Cardiac septum (tissue), 1 donor: ENCODE measurements around the gene EPAS1. TPM values are rescaled to one million over a fixed set of nuclear protein-coding genes. Genes with fewer than 3 reads are reported as not detected.

Source experiments
- DNase-seq: peaks from one replicate; pipeline ENCODE4 v3.0.0-alpha.2; 2020; ENCODE audit warnings: low spot score
- intact Hi-C: fragments of 100-400 bp; cut with DNase I; formaldehyde crosslinking; loops from one replicate; pipeline ENCODE4 v1.14.0; 2022
- total RNA-seq: library from RNA; stranded (reverse); fragmentation: NEBNext Ultra II Directional; extraction: Animal tissue kit (Norgen Biotek cat#: 25700); gene quantifications from one replicate; pipeline ENCODE4 v1.2.1, GENCODE V29; 2021
- donor health status: DM: no; HTN: no; CAD: no.

The EPAS1 gene
- total RNA-seq, 1 donor from 2014 or later = 139 TPM

GRCh38 chr2:46409756-46410155 lies 112.5 kb downstream of the EPAS1 start:
- DNase-seq = no peak
- intact Hi-C loops = no loop called here

DNA sequence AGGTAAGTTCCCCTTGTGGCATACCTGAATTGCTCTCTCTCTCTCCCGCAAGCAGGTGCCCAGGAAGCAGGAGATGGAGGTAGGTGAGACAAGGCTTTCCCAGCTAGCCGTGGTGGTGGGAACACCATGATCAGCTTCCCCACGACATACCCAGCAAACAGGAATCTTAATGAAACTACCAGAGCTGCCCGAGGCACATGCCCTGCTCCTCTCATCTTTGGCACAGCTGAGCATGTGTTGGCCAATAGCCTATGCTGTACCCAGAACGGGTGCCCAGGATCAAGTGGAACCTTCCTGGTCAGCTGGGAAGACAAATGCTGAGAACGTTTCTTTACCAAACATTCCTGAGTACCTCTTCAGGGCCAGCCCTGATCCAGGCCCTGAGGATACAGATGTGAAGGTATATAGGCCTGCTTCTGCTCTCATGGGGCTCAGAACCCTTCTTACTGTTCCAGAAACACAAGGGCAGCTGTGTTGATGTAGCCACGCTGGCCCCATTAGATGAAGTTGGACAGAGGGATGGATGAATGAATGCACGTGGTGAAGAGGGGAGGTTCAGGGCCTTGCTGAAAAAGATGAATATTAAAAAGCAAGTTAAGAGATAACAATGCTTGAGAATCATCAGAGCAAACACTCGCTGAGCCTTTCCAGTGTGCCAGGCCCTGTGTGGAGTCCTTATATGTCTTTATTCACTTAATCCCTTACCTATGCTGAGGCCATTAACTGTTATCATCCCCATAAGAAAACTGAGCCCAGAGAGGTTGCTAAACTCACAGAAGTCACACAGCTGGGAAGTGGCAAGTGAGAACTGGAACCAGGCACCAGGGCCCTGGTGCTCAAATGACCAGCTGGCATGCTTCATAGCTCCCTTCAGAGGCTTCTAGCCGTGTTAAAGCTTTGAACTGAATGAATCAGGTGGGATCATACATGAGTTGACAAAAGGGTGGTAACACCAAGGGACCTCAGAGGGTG lies 113.4 kb downstream of the EPAS1 start:
- intact Hi-C loops = no loop called here
- DNase-seq = no peak

DNA sequence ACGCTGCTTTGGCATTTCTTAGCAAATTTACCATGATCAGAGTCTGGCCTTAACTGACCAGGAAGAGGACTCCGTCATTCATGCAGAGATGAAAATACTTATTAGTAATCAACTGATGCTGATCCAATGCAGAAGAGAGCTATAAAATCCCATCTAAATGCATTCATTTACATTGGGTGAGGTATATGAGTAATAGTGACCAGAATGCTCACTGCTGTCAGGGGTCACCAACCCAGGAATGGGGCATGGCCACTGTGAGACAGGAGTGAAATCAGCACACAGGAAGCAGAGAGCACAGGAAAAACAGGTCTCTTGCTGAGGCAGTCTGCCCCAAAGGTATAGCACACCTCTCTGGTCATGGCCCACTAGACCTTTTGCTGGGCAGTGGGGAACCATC lies 114.0 kb downstream of the EPAS1 start:
- DNase-seq = no peak
- intact Hi-C loops = no loop called here

DNA sequence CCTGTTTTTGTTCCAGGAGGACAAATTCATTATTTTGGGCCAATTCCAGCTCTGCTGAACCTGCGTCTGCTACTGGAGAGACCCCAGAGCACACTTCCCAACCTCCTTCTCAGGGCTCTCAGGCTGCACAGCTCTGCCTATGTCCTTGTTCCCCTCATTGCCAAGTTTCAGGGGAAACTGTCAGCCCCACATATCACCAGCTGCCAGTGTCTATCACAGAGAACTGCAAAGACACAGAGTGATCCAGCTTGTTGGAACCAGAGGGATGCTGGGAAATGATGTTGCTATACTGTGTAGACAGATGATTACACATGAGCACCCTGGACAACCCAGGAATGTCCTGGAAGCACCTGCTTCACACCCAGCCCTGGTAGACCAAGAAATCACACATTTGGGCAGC lies 114.8 kb downstream of the EPAS1 start:
- intact Hi-C loops = no loop called here
- DNase-seq = no peak

DNA sequence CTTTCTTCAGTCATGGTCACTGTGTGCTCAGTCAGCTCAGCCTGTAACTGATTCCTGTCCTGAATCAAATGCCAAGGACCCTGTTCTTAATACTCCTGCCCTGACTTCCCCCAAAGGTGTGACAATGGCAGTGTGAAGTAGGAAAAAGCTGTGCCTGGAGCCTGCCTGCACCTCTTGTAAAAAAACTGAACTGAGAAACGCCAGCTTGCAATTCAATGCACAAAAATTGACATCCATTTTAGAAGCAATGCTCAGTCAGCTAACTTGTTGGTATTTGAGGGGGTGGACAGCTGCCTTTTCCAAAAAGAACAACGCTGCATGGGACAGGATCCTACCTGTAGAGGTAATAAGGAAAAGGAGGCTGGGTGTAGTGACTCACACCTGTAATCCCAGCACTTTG lies 115.9 kb downstream of the EPAS1 start:
- DNase-seq = no peak
- intact Hi-C loops = no loop called here

DNA sequence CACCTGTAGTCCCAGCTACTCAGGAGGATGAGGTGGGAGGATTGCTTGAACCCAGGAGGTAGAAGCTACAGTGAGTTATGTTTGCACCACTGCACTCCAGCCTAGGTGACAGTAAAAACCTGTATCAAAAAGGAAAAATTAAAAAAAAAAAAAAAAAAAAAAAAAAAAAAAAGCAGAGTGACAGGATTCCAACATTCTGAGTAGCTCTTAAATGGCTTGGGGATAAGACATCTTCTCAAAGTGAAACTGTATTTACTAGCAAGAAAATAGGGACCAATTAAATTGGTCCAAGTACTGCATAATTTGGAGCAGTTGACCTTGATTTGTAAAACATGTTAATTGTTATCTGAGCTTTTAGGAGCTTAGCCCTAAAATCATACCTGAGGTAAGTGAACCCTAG lies 116.4 kb downstream of the EPAS1 start:
- intact Hi-C loops = no loop called here
- DNase-seq = no peak

DNA sequence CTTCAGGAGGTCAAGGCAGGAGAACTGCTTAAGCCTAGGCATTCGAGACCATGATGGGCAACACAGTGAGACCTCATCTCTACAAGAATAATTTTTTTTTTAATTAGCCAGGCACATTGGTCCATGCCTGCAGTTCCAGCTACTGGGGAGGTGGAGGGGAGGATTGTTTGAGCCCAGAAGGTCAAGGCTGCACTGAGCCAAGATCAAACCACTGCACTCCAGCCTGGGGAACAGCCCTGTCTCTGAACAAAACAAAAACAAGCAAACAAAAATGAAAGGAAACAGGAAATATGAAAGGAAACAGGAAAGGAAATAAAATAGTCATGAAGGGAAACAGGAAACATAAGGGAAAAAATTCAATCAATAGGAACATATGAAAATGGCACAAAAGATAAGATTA lies 117.5 kb downstream of the EPAS1 start:
- no peak for DNase-seq
- intact Hi-C loops = no loop called here

GRCh38 chr2:46416280-46416679 lies 119.1 kb downstream of the EPAS1 start:
- intact Hi-C loops = no loop called here
- DNase-seq = no peak

- intact Hi-C loops = no loop called here
These were observed 119.7 kb downstream of the EPAS1 start for GRCh38 chr2:46416739-46417403.

GRCh38 chr2:46420945-46421344 lies 123.7 kb downstream of the EPAS1 start:
- intact Hi-C loops = no loop called here
- DNase-seq = no peak

More at GRCh38 chr2:46416739-46417403, 119.7 kb downstream of the EPAS1 start:
- DNase-seq = no peak

GRCh38 chr2:46421361-46421760 lies 124.2 kb downstream of the EPAS1 start:
- intact Hi-C loops = no loop called here
- DNase-seq = no peak

GRCh38 chr2:46422717-46423394 lies 125.6 kb downstream of the EPAS1 start:
- no peak for DNase-seq
- intact Hi-C loops = no loop called here

GRCh38 chr2:46424937-46425336 lies 127.7 kb downstream of the EPAS1 start:
- intact Hi-C loops = no loop called here
- no peak for DNase-seq

DNA sequence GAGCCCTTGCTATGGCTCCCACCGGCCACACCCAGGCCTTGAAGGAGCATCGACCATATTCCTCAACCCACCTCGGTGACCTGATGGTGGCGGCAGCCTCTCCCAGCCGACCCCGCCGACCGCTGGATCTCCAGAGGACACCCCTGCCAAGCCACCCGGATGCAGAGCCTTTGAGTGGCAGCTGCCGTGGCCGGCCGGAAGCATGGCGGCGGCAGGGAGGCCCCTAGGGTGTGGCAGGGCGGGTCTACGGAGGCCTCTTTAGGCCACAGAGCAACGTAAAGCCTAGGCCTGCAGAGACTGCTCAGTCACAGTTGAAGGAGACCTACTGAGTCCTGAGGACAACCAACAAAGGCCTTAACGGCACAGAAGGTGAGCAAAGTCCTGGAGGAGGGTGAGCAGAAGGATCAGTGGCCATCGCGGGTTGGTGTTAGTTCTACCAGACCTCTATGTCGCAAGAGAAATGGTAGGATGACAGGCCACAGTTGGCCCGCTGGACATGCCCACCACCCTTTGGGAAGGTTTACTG lies 131.8 kb downstream of the EPAS1 start:
- DNase-seq = no peak
- intact Hi-C loops = no loop called here

DNA sequence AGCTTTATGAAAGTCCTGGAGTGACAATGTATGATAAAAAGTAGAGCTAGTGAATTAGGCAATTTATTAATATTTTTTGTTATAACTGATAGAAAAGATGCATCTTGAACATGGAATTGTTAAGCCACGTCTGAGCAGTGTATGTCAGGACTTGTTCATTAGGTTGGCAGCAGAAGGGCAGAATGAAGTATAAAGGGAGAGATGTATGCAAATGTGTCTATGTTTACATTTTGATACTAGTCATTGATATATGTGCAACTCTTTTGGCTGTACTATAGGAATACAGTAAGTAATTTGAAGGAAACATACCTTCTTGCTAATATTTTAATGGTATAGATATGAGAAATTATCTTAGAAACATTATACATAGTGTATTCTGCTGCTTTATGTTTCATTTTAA lies 133.2 kb downstream of the EPAS1 start:
- intact Hi-C loops = no loop called here
- no peak for DNase-seq

DNA sequence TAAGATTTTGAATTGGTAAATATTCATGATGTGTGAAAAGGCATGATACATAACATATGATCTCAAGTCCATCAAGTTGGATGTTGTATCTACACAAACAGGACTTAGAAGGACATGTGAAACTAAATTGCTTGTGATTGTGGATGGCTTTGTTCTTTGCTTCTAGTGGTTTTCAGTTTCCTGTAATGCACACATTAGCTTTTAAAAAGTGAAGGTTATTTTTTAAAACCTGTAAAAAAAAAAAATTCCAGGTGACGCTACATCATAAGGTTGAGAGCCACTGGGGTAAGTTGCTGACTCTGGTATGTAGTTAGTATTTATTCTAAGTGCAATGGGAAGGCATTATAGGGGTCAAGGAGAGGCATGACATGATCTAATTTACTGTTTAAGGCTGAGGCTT lies 133.8 kb downstream of the EPAS1 start:
- intact Hi-C loops = no loop called here
- DNase-seq = no peak

DNA sequence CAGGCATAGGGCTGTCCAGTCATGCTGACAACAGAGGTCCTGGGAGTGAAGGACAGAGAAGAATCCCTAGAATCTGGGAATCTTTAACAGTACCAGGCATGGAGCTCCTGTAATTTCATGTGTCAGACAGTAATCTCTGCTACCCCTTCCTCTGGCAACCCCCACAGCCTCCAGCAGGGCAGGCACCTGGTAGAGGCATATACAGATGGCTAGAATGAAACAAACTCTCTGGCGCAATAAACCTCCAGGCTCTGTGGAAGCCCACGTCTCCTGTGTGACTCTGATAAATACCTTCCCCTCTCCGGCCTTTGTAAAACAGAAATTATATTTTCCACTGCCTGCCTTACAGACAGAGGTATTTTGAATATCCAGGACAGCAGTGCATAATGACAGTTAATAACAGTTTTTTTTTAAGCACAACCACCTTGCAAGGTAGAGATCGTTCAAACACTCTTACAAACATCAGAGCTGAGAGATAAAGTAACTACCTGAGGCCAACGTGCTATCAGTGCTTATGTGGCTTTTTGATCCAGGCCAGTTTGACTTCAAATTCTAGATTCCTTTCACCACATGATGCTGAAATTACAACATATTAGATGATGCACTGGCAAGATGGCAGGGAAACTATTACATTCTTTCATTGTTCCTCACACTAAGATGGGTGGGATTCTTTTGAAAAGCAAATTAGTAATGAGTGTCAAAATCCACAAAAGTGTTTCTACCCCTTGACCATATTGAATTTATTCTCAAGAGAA lies 134.5 kb downstream of the EPAS1 start:
- DNase-seq = no peak
- intact Hi-C loops = no loop called here

DNA sequence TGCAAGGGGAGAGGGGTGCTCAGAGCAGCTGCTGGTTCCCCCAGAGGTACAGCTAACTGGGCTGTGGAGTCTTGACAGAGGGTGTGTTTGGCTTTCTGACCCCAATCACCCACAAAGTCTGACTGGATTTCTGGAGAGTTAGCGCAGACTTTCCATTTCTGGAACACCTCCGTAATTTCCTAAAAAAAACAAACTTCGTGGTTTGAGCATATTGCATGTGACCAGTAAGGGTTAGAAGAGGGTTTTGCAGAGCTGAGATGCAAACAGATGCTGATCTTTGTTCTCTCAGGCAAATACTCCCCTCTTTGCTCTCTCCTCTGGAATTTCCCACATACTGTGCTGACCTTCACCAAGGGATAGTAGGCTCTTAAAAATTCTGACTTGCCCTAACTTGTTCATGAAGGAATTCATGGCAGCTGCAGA lies 137.7 kb downstream of the EPAS1 start:
- no peak for DNase-seq
- intact Hi-C loops = no loop called here

DNA sequence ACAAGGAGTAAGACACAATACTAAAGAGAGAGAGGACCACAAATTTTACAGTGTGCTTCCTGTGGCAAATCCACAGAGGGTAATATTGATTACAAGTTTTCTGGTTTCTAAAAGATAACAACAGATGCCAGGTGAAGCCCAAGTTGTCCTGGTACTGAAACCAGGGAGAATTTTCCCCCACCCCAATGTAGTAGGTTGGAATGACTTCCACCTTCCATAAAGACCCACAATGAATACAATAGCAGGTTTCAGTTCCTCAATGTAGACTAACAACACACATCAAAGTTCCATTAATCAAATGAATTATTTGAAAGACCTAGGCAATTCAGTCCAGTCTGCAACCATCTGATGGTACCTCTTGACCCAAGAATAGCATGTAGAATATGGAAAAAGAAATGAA lies 138.1 kb downstream of the EPAS1 start:
- intact Hi-C loops = no loop called here

More for the DNA sequence above, 138.1 kb downstream of the EPAS1 start:
- DNase-seq = no peak
